Stimulated activated naive B cell treated with anti-CD40 and anti-IgM and Interleukin-4, amounts not matched to agents 10 μg/mL and 1 μg/mL and 100 μg/mL, for 72 hours (primary cell): ENCODE results near the gene LRRC8B.
"Not testable (repeated sequence)": the region's sequence is repeated elsewhere in the genome, so short reads cannot be mapped to it uniquely, and the experiment has no call there.

Experiments used
- ATAC-seq, 2 donors: fragments of 150-1000 bp; cut with Tn5 transposase; replicated peaks; 2 replicates each; pipeline ENCODE4 v1.10.0; 2021; ENCODE audit warnings: moderate library complexity in 1 of 2
- DNase-seq: peaks from one replicate; pipeline ENCODE4 v3.0.0; 2021
- H3K27ac Mint-ChIP-seq: one replicate; pipeline ENCODE4 v1.8.0; 2022; ENCODE audit warnings: mild to moderate bottlenecking, mixed read lengths
- H3K27me3 Mint-ChIP-seq, 2 donors: one replicate each; pipeline ENCODE4 v1.8.0; 2022; ENCODE audit warnings: mixed read lengths in 2 of 2
- H3K36me3 Mint-ChIP-seq, 2 donors: one replicate each; pipeline ENCODE4 v1.8.0; 2022; ENCODE audit warnings: mixed read lengths in 2 of 2, mild to moderate bottlenecking in 1 of 2
- H3K4me1 Mint-ChIP-seq, 2 donors: one replicate each; pipeline ENCODE4 v1.8.0; 2022; ENCODE audit warnings: mixed read lengths in 2 of 2, mild to moderate bottlenecking in 1 of 2
- H3K4me3 Mint-ChIP-seq, 2 donors: one replicate each; pipeline ENCODE4 v1.8.0; 2022; ENCODE audit warnings: mild to moderate bottlenecking in 2 of 2, mixed read lengths in 2 of 2, moderate library complexity in 1 of 2
- H3K9me3 Mint-ChIP-seq, 2 donors: one replicate each; pipeline ENCODE4 v1.8.0; 2022; ENCODE audit warnings: mixed read lengths in 2 of 2, mild to moderate bottlenecking in 1 of 2

LRRC8B gene

DNA sequence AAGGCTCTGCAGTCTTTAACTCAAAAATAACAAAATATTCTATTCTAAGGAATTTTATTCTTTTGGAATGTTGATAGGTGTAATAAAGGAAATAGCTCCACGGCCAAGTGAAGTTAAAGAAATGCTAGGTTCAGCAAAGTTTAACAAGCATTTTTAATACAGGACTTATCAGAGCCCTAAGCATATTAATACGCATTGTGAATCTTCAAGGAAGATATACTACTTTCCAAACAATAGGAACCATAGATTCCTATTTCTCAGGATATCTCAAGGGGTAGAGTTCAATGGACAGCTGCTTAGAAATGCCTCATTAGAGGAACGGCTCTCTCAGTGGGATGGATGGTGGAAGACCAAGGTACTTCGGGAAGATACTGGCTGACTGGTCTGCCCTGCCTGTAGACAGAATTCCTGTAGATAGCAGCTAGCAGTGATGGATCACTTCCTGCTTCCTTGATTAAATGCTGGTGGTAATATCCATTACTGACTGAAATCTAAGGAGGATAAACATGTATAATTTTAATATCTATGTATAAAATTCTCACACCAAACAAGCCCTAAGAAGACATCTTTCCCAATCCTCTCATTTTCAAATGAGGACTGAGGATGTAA is 100.2 kb downstream of the LRRC8B start:
- Mint-ChIP-seq H3K27me3 (no peaks in the 10 kb centered on the region), H3K9me3 (no peaks in the 10 kb centered on the region), H3K27ac (no peak overlapping the region), H3K36me3 (peaks cover 13 to 31% of the 10 kb centered on the region in 2 donors), H3K4me1 (peaks cover 14 to 30% of the 10 kb centered on the region in 2 donors), H3K4me3 (no peak overlapping the region)
- DNase-seq (no peak), ATAC-seq (no peak)

DNA sequence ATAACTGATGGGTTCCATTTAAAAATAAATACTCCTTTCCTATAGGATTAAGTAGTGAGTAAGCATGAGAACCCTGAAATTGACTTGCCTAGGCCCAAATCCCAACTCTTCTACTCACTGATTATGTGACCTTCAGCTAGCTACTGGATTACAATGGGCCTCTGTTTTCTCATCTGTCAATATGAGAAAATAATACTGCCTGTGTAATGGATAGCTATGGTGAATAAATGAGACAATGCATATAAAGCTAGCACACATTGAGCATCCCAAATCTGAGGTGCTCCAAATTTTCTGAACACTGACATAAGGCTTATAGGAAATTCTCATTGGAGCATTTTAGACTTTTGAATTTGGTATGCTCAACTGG is 103.0 kb downstream of the LRRC8B start:
- Mint-ChIP-seq H3K4me3 (no peak overlapping the region), H3K27ac (no peak overlapping the region), H3K36me3 (peaks cover 11 to 25% of the 10 kb centered on the region in 2 donors), H3K9me3 (no peaks in the 10 kb centered on the region), H3K4me1 (peaks cover 18 to 52% of the 10 kb centered on the region in 2 donors), H3K27me3 (no peaks in the 10 kb centered on the region)
- DNase-seq: no peak
- ATAC-seq: no peak

DNA sequence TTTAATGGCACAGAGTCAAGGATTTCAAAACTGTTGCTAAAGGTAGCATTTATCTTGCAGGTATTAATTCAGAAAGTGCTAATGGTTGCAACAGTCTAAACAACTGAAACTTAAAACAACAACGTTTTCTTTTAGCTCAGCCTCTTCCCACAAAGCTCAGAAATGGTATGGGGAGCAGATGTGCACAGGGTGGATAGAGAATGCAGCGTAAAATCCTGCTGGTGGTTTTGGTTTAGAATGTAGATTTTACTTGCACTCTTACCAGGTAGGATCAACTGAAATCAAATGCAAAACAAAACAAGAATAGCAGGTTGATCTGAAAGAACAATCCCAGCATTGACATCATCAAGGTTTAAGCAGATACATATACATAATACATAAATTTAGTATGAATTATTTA is 104.5 kb downstream of the LRRC8B start:
- no peaks in the 10 kb centered on the region for H3K9me3 Mint-ChIP-seq
- no peak for DNase-seq
- no peak for ATAC-seq
- peaks cover 11 to 18% of the 10 kb centered on the region in 2 donors for H3K36me3 Mint-ChIP-seq
- H3K4me1 Mint-ChIP-seq: peaks cover 21 to 55% of the 10 kb centered on the region in 2 donors
- H3K27me3 Mint-ChIP-seq: no peaks in the 10 kb centered on the region
- H3K4me3 Mint-ChIP-seq: no peak overlapping the region
- H3K27ac Mint-ChIP-seq: no peak overlapping the region

DNA sequence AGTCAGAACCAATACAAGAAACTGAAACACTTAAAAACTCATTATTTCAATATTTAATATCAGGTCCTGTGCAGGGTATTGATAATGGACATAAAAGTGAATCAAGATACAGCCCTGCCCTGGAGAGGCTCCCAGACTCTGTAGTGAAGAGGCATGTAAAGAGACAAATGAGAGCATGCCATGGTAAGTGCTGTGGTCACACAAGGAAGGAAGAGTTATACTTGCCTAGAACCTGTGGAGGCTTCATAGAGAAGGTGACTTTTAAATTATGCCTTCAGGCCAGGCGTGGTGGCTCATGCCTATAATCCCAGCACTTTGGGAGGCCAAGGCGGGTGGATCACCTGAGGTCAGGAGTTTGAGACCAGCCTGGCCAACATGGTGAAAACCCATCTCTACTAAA is 105.0 kb downstream of the LRRC8B start:
- not testable (repeated sequence) for H3K9me3 Mint-ChIP-seq, DNase-seq, H3K4me3 Mint-ChIP-seq, ATAC-seq, H3K27me3 Mint-ChIP-seq, H3K27ac Mint-ChIP-seq
- peaks cover 24 to 59% of the 10 kb centered on the region in 2 donors for H3K4me1 Mint-ChIP-seq
- H3K36me3 Mint-ChIP-seq: peaks cover 11 to 18% of the 10 kb centered on the region in 2 donors

DNA sequence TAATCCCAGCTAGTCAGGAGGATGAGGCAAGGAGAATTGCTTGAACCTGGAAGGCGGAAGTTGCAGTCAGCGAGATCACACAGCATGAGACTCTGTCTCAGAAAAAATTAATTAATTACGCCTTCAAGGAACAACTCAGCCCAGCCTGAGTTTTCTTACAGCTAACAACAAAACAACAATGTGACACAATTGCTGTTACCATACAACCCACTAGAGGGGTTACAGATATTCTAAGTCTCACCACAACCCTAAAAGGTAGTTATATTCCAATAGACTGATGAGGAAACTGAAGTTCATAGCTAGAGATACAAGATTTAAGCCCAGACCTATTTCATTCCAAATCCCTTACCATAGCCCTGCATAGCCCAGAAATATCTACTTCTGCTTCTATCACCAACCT is 105.4 kb downstream of the LRRC8B start:
- H3K4me1 Mint-ChIP-seq: peaks cover 24 to 63% of the 10 kb centered on the region in 2 donors
- H3K27me3 Mint-ChIP-seq: no peaks in the 10 kb centered on the region
- no peak overlapping the region for H3K27ac Mint-ChIP-seq
- no peaks in the 10 kb centered on the region for H3K9me3 Mint-ChIP-seq
- H3K4me3 Mint-ChIP-seq: no peak overlapping the region
- ATAC-seq (no peak), DNase-seq (no peak)
- peaks cover 8 to 14% of the 10 kb centered on the region in 2 donors for H3K36me3 Mint-ChIP-seq

DNA sequence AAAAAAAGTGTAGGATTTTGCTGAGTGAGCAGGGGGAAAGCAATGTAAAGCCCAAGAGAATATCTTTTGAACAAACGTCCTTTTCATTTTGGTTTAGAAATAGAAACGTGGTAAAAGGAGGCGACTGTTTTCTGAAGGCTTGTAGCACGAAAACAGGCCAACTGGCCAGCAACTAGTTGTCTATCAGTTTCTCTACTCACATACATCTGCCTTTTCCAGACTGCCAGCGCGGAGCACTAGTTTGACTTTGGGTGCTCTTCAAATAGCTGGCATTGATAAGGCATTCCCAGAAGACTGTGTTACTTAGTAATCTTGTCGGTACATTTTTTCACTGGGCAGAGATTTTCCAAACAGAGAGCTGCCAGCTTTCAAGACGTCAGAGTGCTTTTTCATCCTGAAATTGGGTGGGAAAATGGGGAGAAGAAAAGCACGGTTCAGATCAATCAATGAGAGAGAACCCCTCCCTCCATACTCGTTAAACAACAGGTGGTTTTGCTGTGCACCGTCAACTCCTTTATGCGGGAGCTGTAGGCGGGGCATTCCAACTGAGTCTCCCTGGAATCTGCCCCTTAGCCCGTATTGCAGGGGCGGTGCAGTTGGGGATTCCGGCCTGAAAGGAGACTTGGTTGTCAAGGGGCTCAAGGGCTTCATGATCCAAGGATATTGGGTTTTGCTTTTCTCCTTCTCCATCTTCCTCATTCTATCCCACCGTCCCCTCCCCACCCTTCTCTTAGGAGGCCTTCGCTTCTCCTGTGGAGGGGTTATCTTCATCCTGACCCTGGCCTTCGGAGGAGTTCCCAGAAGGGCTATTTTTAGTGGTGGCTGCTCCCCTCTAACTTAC is 107.4 kb downstream of the LRRC8B start:
- no peak for DNase-seq
- peak overlapping the region; percentile 91 for H3K4me3 Mint-ChIP-seq
- H3K36me3 Mint-ChIP-seq: peaks cover 8 to 12% of the 10 kb centered on the region in 2 donors
- H3K27ac Mint-ChIP-seq: peak overlapping the region; percentile 97
- H3K9me3 Mint-ChIP-seq: no peaks in the 10 kb centered on the region
- no peak for ATAC-seq
- no peaks in the 10 kb centered on the region for H3K27me3 Mint-ChIP-seq
- peaks cover 21 to 68% of the 10 kb centered on the region in 2 donors for H3K4me1 Mint-ChIP-seq

DNA sequence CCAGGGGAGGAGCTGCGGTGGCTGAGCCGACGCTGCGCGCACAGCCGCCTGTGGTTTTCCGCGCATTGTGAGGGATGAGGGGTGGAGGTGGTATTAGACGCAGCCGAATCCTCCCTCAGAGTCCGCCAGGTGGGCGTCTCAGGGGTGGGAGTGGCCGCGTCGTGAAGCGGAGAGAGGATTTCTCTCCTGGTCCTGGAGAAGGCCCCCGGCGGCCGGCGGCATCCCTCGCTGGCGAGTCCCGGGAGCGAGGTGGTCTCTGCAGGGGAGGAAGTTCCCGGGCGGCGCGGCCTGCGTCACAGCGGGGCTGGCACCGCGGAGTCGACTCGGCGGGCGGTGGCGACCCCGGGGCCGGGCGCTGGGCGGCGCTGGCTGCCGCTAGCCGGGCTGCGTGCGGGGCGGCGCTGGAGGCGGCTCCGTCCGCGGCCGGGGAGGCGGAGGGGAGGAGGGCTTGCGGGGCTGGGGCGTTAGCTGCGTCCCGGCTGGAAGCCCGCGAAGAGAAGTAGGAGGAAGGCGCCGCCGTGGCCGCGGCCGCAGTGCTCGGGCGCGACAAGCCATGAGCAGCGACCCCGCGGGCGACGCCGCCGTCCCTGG is 108.1 kb downstream of the LRRC8B start, which contains the start of gene LRRC8C:
LRRC8C (plus strand) TSS at position 464 of the 591 bp plus-strand sequence. CDS start 53,354 bp downstream, outside the sequence.
- peaks cover 28 to 68% of the 10 kb centered on the region in 2 donors for H3K4me1 Mint-ChIP-seq
- H3K9me3 Mint-ChIP-seq: no peaks in the 10 kb centered on the region
- H3K36me3 Mint-ChIP-seq: peaks cover 8 to 19% of the 10 kb centered on the region in 2 donors
- ATAC-seq (peak; percentile 89 to 92), DNase-seq (peak; percentile 86)
- H3K27me3 Mint-ChIP-seq: no peaks in the 10 kb centered on the region
- peak within 1 kb of the TSS; percentile 91 for H3K4me3 Mint-ChIP-seq
- H3K27ac Mint-ChIP-seq: peak within 1 kb of the TSS; percentile 97

DNA sequence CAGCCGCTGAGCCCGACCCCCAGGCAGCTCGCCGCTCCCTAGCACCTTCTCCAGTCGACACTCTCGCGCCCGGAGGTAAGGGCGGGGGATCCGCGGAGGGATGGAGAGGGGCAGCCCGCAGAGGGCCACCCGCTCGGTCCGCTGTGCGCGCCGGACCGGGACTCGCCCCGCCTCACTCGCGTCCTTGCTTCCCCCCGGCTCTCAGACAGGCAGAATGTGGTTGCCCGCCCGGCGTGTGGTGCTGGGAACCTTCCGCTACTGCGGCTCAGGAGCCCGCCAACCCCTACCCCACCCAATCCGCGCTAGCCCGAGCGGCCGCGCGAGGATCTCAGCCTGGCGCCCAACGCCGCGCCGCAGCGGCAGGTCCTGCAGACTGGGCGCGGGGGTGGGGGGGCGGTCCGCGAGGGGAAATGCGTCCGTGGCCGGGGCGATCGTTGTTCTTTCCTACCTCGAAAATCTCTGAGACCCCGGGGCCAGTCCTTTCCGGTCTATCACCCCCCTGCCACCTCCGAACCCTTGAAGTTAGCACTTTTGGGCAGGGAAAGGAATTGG is 108.7 kb downstream of the LRRC8B start:
- H3K4me1 Mint-ChIP-seq: peaks cover 27 to 70% of the 10 kb centered on the region in 2 donors
- peak overlapping the region; percentile 95 for H3K27ac Mint-ChIP-seq
- H3K9me3 Mint-ChIP-seq: no peaks in the 10 kb centered on the region
- H3K27me3 Mint-ChIP-seq: no peaks in the 10 kb centered on the region
- ATAC-seq: peak; percentile 68 to 71
- peaks cover 7 to 20% of the 10 kb centered on the region in 2 donors for H3K36me3 Mint-ChIP-seq
- peak; percentile 62 for DNase-seq
- H3K4me3 Mint-ChIP-seq: peak overlapping the region; percentile 91

DNA sequence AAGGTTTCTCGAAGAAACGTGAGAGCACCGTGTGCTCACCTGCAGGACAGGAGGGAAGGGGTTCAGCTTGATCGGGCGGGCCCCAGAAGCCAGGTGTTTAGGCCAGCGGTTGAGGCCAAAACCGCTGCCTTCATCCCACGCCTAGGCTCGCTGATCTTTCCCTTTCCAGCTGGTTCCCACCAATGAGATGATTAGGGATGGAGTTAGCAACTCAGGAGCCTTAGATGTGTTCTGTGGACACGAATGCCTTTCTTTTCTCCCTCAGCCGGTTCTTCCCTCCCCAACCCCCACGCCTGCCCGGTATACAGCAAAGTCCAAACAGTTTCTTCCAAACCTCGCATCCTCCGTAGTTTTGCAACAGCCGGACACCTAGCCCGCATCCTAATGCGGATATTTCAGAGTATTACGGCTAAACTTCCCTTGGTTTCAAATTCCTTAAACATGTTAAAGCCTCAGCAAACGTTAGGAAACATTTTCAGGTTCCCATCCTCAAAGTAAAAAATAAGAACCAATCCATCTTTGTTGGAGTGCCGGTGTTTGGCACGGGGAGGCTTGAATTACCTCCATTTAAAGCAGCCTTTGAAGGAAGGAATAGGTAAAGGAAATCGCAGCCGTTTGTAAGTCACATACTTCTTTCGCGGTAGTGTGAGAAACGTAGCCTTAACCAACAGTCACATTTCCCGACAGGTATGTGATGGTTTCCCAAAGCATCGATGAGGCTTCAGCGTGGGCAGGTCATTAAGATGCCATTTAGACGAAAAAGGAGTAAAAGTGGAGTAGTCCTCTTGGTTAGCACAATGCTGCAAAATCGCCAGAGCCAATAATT is 109.4 kb downstream of the LRRC8B start:
- H3K27ac Mint-ChIP-seq: peak overlapping the region; percentile 95
- DNase-seq: no peak
- ATAC-seq: peak; percentile 1 to 3
- peaks cover 25 to 63% of the 10 kb centered on the region in 2 donors for H3K4me1 Mint-ChIP-seq
- no peaks in the 10 kb centered on the region for H3K9me3 Mint-ChIP-seq
- no peaks in the 10 kb centered on the region for H3K27me3 Mint-ChIP-seq
- peak overlapping the region; percentile 91 for H3K4me3 Mint-ChIP-seq
- peaks cover 3 to 14% of the 10 kb centered on the region in 2 donors for H3K36me3 Mint-ChIP-seq

DNA sequence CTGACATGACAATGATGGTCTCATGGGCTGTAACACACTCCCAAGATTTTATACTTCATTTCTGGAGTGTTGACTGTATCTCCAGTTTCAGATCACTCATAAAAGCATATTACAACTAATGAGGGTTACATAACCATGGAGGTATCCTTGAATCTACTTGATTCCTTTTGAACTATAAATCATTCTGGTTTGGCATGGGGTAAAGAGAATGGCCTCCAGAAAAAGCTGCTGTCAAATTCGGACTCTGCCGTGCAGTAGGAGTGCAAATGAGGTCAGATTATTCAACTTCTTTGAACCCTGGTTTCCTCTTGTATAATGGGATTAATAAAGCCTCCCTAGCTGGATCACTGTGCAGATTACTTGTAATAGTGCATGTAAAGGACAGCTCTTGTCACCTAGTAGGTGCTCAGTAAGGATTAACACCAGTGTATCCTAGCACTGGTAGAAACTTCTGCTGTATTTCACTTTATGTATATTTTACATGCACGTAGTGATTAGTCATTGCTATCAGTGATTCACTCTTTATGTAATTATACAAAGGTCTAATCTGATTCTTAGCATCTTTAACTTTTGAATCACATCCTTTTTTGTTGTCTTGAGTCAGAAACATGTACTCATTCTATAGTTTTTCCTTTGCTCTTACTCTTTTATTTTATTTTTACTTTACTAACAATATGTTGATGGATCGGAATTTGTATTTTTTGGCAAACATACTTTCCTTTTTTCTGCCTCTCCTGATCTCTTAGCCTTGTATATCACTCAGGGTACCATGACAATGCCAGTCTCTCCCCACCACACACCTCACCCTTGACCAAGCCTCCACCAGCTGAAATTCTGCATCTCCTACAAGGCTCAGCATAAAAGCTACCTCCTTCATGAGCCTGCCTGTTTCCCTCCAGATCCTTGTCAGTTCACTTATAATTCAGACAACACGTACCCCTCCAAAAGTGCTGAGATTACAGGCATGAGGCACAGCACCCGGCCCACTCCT is 111.5 kb downstream of the LRRC8B start:
- DNase-seq (no peak), ATAC-seq (no peak)
- Mint-ChIP-seq H3K9me3 (no peaks in the 10 kb centered on the region), H3K27me3 (no peaks in the 10 kb centered on the region), H3K36me3 (peaks cover 3 to 10% of the 10 kb centered on the region in 2 donors), H3K4me1 (peaks cover 24 to 49% of the 10 kb centered on the region in 2 donors), H3K4me3 (peak overlapping the region in 1 of 2 donors; percentile 8), H3K27ac (no peak overlapping the region)

DNA sequence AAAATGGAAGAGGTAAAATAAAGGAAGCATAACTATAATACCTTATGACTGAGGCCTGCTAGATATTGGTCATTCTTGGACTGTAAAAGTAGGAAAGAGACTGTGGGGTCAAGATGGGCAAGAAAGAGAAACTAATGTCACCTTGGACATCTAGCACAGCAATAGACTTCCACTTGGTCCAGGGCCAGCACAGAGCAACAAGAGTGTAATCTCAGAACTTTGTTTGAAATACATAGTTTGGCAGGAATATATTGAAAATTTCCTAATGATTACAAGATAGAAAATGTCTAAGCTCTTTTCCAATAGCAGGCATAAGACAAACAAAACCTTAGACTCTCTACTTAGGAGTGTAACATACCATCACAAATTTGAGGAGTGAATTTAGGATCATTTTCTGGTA is 112.9 kb downstream of the LRRC8B start:
- no peak for ATAC-seq
- Mint-ChIP-seq H3K27me3 (no peaks in the 10 kb centered on the region), H3K36me3 (peaks cover 3 to 10% of the 10 kb centered on the region in 2 donors), H3K27ac (no peak overlapping the region), H3K4me1 (peaks cover 21 to 36% of the 10 kb centered on the region in 2 donors), H3K9me3 (no peaks in the 10 kb centered on the region), H3K4me3 (no peak overlapping the region)
- no peak for DNase-seq

DNA sequence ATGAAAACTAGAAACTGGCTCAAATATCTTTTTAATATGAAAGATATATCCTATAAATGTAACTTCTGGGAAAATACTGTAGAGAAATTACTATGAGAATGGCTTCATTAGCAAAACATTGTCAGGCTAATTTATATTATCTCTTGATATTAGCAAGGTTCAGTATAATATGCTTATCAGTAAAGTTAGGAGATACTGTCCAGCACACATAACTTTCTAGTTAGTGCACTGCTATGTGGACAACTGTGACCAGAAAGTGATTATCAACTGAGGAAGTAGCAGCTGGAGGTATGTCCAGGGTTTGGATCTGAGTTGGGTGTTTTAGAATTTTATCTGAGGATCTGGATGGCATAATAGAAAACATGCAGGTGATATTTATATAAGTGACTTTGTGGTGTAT is 115.8 kb downstream of the LRRC8B start:
- ATAC-seq: no peak
- Mint-ChIP-seq H3K9me3 (peaks cover 4% of the 10 kb centered on the region in 2 donors), H3K27ac (no peak overlapping the region), H3K36me3 (peaks cover 10 to 20% of the 10 kb centered on the region in 2 donors), H3K4me3 (no peak overlapping the region), H3K4me1 (peaks cover 20 to 31% of the 10 kb centered on the region in 2 donors), H3K27me3 (no peaks in the 10 kb centered on the region)
- DNase-seq: no peak

DNA sequence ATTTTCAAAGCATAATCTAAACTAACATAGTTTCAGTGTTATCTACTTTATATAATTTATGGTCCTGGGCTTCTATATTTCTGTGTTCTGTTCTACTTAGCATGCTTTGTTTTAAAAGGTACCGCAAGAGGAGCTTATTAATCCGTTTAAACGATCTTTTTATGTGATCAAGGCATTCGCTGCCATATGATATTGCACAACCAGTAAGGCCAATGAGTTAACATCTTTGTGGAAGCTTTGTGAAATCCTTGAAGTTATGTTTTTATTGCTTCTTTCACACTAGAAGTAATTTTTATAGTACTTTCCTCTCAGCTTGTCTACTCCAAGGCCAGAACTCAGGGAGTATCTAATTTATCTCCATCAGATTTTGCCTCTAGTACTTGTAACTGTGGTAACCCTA is 117.2 kb downstream of the LRRC8B start:
- peaks cover 4% of the 10 kb centered on the region in 2 donors for H3K9me3 Mint-ChIP-seq
- H3K36me3 Mint-ChIP-seq: peaks cover 9 to 25% of the 10 kb centered on the region in 2 donors
- H3K27me3 Mint-ChIP-seq: no peaks in the 10 kb centered on the region
- ATAC-seq: no peak
- no peak for DNase-seq
- H3K4me1 Mint-ChIP-seq: peaks cover 17 to 18% of the 10 kb centered on the region in 2 donors
- no peak overlapping the region for H3K27ac Mint-ChIP-seq
- H3K4me3 Mint-ChIP-seq: no peak overlapping the region
